Smooth muscle cell (in vitro differentiated cells): Measurements from ENCODE around the gene TMEM271. TPM values are rescaled to one million over a fixed set of nuclear protein-coding genes. Genes with fewer than 3 reads are reported as not detected.

Source experiments
- DNase-seq: peaks from one replicate; lab custom pipeline; 2025; ENCODE audit not compliant: unreplicated experiment; lab: John Stamatoyannopoulos, UW
- H2AFZ ChIP-seq: fragments of 200-600 bp; sonication (generic); 2 replicates; pipeline ENCODE4 v1.6.0; 2016; ENCODE audit warnings: antibody characterized with exemption, low read depth, mild to moderate bottlenecking
- H3F3A ChIP-seq: fragments of 200-600 bp; sonication (generic); 2 replicates; pipeline ENCODE4 v1.6.0; 2017; ENCODE audit warnings: antibody characterized with exemption, low read depth
- H3K27ac ChIP-seq: fragments of 200-600 bp; sonication (generic); 2 replicates; pipeline ENCODE4 v1.5.1; 2016; ENCODE audit warnings: low read depth, mild to moderate bottlenecking
- H3K27me3 ChIP-seq: fragments of 200-600 bp; sonication (generic); 2 replicates; pipeline ENCODE4 v1.6.1; 2016; ENCODE audit warnings: low read depth, mild to moderate bottlenecking
- H3K36me3 ChIP-seq: fragments of 200-600 bp; sonication (generic); 2 replicates; pipeline ENCODE4 v1.5.1; 2016; ENCODE audit warnings: low read depth
- H3K4me1 ChIP-seq: fragments of 200-600 bp; sonication (generic); 2 replicates; pipeline ENCODE4 v1.5.1; 2016; ENCODE audit warnings: low read depth
- H3K4me2 ChIP-seq: fragments of 200-600 bp; sonication (generic); 2 replicates; pipeline ENCODE4 v1.6.0; 2016; ENCODE audit warnings: mild to moderate bottlenecking
- H3K4me3 ChIP-seq: fragments of 200-600 bp; sonication (generic); 2 replicates; pipeline ENCODE4 v1.5.1; 2016; ENCODE audit warnings: mild to moderate bottlenecking
- H3K79me2 ChIP-seq: fragments of 200-600 bp; sonication (generic); 2 replicates; pipeline ENCODE4 v1.6.0; 2016; ENCODE audit warnings: low read depth, mild to moderate bottlenecking
- H3K9ac ChIP-seq: fragments of 200-600 bp; sonication (generic); 2 replicates; pipeline ENCODE4 v1.6.0; 2016; ENCODE audit warnings: low read depth
- H3K9me3 ChIP-seq: fragments of 200-600 bp; sonication (generic); replicated peaks from 2 replicates; pipeline ENCODE4 v1.5.1; 2016; ENCODE audit warnings: low read depth
- H4K20me1 ChIP-seq: fragments of 200-600 bp; sonication (generic); 2 replicates; pipeline ENCODE4 v1.6.0; 2016; ENCODE audit warnings: low read depth
- CTCF ChIP-seq: fragments of 200-600 bp; sonication (generic); IDR thresholded peaks from 2 replicates; pipeline ENCODE4 v1.5.1; 2017; ENCODE audit warnings: borderline replicate concordance, mild to moderate bottlenecking, antibody characterized with exemption; ENCODE audit not compliant: insufficient read depth, poor library complexity, severe bottlenecking
- WGBS: methylation state at CpG from one replicate; pipeline ENCODE4 v1.1.7; 2016; ENCODE audit warnings: low lambda C conversion rate; 5-methylcytosine and 5-hydroxymethylcytosine counted together
- polyA plus RNA-seq: library from polyadenylated mRNA; unstranded; fragments of >200 nt; fragmentation: Nextera tagmentation; extraction: Ambion mirVana; gene quantifications from 2 replicates; pipeline ENCODE4 v1.2.1, GENCODE V29; 2016
- total RNA-seq: library from RNA; depleted of rRNA; stranded (reverse); fragments of >200 nt; gene quantifications from 2 replicates; pipeline ENCODE4 v1.2.3, GENCODE V29; 2014

TMEM271 gene
- total and polyA plus RNA-seq, 2 experiments from 2014 or later: not detected

DNA sequence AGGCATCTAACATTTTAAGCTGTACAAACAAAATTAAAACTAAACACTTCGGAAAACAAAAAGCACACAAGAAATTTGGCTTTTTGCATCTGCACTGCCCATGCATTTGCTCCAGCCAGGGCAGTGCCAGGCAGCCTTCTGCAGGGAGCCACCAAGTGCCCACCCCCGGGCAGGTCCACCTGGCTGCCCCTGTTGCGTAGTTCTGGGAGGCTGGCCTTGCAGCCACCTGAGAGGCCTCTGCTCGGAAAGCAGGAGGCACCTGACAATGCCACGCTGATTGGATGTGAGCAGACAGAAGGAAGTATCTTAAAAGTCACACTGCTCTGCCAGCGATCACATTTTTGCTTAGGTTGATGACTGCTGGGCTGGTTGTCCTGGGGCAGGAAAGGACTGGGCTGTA is 3.5 kb downstream of the TMEM271 start:
- no peak overlapping the region for H3K4me2 ChIP-seq
- H3K9me3 ChIP-seq: no peaks in the 10 kb centered on the region
- no peaks in the 10 kb centered on the region for H3K79me2 ChIP-seq
- H3K27me3 ChIP-seq: peaks cover 56% of the 10 kb centered on the region
- no peak overlapping the region for H2AFZ ChIP-seq
- no peaks in the 10 kb centered on the region for H4K20me1 ChIP-seq
- no peak overlapping the region for H3K9ac ChIP-seq
- H3F3A ChIP-seq: no peaks in the 10 kb centered on the region
- 85% methylated on average over 6 of the region's 6 CpGs for WGBS
- no peak for DNase-seq
- no peak overlapping the region for H3K4me3 ChIP-seq
- H3K27ac ChIP-seq: no peak overlapping the region
- no peaks in the 10 kb centered on the region for H3K36me3 ChIP-seq
- TF ChIP-seq CTCF: no peak
- H3K4me1 ChIP-seq: no peaks in the 10 kb centered on the region

GRCh38 chr4:571838-572572 is 4.1 kb downstream of the TMEM271 start:
- Histone ChIP-seq H3K9ac (no peak overlapping the region), H2AFZ (no peak overlapping the region), H4K20me1 (no peaks in the 10 kb centered on the region), H3K27me3 (peaks cover 50% of the 10 kb centered on the region), H3K9me3 (no peaks in the 10 kb centered on the region), H3K4me1 (no peaks in the 10 kb centered on the region), H3K27ac (no peak overlapping the region), H3K79me2 (no peaks in the 10 kb centered on the region), H3K4me3 (no peak overlapping the region), H3K36me3 (no peaks in the 10 kb centered on the region), H3K4me2 (no peak overlapping the region), H3F3A (no peaks in the 10 kb centered on the region)
- no peak for DNase-seq
- WGBS: 88% methylated on average over 28 of the region's 29 CpGs
- TF ChIP-seq CTCF: no peak

- Histone ChIP-seq H3K27me3 (peaks cover 44% of the 10 kb centered on the region), H3K36me3 (no peaks in the 10 kb centered on the region), H3F3A (no peaks in the 10 kb centered on the region), H3K9ac (no peak overlapping the region), H3K4me2 (no peak overlapping the region), H3K79me2 (no peaks in the 10 kb centered on the region), H3K4me3 (no peak overlapping the region), H2AFZ (no peak overlapping the region), H3K27ac (no peak overlapping the region), H4K20me1 (no peaks in the 10 kb centered on the region), H3K9me3 (no peaks in the 10 kb centered on the region), H3K4me1 (no peaks in the 10 kb centered on the region)
- TF ChIP-seq CTCF: no peak
- 84% methylated on average over 11 of the region's 11 CpGs for WGBS
- DNase-seq: no peak
Measured at GRCh38 chr4:570754-571153, 5.3 kb downstream of the TMEM271 start.
